ENCODE results near the gene PROM1.
A peak's percentile ranks its signal among the peaks of the same experiment; 100 is the strongest.

The PROM1 gene

DNA sequence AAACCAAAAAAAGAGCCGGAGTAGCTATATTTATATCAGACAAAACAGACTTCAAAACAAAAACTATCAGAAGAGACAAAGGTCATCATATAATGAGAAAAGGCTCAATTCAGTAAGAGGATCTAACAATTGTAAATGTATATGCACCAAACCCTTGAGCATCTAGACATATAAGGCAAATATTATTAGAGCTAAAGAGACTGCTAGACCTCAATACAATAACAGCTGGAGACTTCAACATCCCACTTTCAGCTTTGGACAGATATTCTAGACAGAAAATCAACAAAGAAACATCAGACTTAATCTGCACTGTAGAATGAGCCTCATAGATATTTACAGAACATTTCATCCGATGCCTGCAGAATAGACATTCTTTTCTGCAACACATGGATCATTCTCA is 4.8 kb upstream of the PROM1 start:
- Histone ChIP-seq H3K4me1 (ENCODE audit: control insufficient read depth, insufficient read depth, low read length, poor library complexity, severe bottlenecking) (peaks cover 3% of the 10 kb centered on the region), H3K27me3 (replicated peaks; ENCODE audit: control insufficient read depth, insufficient read depth, low read length, poor library complexity, severe bottlenecking) (peaks cover 2% of the 10 kb centered on the region), H3K36me3 (ENCODE audit: control insufficient read depth, insufficient read depth, low read length) (no peaks in the 10 kb centered on the region), H3K9me3 (ENCODE audit: control insufficient read depth, low read length) (no peaks in the 10 kb centered on the region), H3K27ac (ENCODE audit: insufficient read depth, low read length, poor library complexity, severe bottlenecking) (no peak overlapping the region), H3K4me3 (ENCODE audit: insufficient read depth, low read depth, low read length, poor library complexity, severe bottlenecking) (no peak overlapping the region)
- no peak for DNase-seq

DNA sequence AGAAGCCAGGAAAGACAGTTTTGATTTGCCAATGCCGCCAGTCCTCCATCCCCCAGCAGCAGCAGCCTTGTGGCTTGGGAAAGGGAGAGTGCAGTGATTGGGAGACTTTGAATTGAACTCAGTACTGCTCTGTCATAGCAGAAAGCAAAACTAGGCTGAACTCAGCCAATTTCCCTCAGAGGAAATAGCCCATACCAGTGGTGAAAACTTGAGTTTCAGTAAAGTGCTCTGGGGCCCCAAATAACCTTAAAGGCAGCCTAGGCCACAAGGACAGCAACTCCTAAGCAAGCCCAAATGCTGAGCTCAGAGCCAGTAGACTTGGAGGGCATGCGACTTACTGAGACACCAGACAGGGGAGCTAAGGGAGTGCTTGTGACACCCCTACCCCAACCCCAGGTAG is 2.0 kb upstream of the PROM1 start:
- H3K4me1 ChIP-seq (ENCODE audit: control insufficient read depth, insufficient read depth, low read length, poor library complexity, severe bottlenecking), result peaks cover 14% of the 10 kb centered on the region
- H3K9me3 ChIP-seq (ENCODE audit: control insufficient read depth, low read length), result no peaks in the 10 kb centered on the region
- peaks cover 17% of the 10 kb centered on the region for H3K27me3 ChIP-seq (replicated peaks; ENCODE audit: control insufficient read depth, insufficient read depth, low read length, poor library complexity, severe bottlenecking)
- DNase-seq, result no peak
- H3K36me3 ChIP-seq (ENCODE audit: control insufficient read depth, insufficient read depth, low read length), result no peaks in the 10 kb centered on the region
- H3K4me3 ChIP-seq (ENCODE audit: insufficient read depth, low read depth, low read length, poor library complexity, severe bottlenecking), result no peak overlapping the region
- H3K27ac ChIP-seq (ENCODE audit: insufficient read depth, low read length, poor library complexity, severe bottlenecking), result no peak overlapping the region

DNA sequence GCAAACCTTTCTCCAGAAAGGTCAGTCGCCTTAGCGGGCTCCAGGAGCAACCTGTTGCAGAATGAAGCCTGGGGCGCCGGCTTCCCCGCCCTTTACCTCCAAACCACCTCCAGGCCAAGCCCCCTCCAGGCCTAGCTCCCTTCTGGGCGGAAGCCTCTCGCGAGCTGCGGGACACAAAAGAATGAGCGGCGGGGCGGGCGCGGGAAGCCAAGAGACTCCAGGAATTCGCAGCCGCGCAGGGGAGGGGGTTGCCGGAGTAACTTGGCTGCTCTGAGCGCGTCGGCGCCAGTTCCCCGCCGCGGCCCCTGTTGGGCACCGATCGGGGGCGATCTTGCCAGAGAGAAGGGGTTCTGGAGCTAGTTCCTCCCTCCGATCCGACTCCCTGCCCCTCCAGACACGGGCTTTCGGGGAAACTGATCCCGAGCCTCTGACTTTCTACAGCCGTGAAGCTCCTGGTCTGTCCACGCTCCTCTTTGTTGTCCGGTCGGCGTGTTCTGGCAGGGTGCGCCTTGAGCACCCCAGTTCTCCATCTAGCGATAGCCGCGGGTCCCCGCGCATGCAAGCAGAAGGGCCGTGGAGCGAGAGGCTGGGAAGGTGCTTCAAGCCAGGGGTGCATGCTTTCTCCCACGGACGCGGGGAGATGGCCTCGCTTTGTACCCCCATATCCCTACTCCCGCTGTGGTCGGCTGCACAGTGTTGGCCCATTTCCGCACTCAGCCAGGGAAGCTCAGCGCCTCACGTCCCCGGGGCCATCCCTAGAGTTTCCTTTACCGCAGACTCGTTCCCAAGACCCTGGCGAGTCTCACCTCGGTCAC is 1.2 kb downstream of the PROM1 start:
- no peak for DNase-seq
- H3K4me3 ChIP-seq (ENCODE audit: insufficient read depth, low read depth, low read length, poor library complexity, severe bottlenecking), result peak overlapping the region; percentile 42
- H3K36me3 ChIP-seq (ENCODE audit: control insufficient read depth, insufficient read depth, low read length), result no peaks in the 10 kb centered on the region
- peaks cover 14% of the 10 kb centered on the region for H3K4me1 ChIP-seq (ENCODE audit: control insufficient read depth, insufficient read depth, low read length, poor library complexity, severe bottlenecking)
- no peak overlapping the region for H3K27ac ChIP-seq (ENCODE audit: insufficient read depth, low read length, poor library complexity, severe bottlenecking)
- peaks cover 21% of the 10 kb centered on the region for H3K27me3 ChIP-seq (replicated peaks; ENCODE audit: control insufficient read depth, insufficient read depth, low read length, poor library complexity, severe bottlenecking)
- no peaks in the 10 kb centered on the region for H3K9me3 ChIP-seq (ENCODE audit: control insufficient read depth, low read length)

DNA sequence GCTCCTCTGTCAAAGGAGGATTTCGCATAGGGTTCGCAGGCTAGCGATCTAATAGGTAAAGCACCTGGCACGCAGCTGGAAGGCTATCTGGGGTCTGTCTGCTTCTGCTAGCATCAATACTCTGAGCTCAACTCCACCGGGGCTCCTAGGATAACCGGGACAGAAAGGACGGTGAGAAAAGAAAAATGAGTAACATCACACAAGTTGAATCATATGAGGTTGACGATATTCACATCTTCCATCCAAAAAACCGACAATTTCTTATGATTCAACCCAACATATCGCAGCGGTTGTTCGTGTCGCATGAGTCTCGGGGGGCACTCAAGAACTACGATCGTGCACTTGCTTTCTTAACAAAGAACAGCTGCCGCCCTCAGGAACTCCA is 1.8 kb downstream of the PROM1 start:
- H3K4me3 ChIP-seq (ENCODE audit: insufficient read depth, low read depth, low read length, poor library complexity, severe bottlenecking), result peak overlapping the region; percentile 42
- peaks cover 14% of the 10 kb centered on the region for H3K4me1 ChIP-seq (ENCODE audit: control insufficient read depth, insufficient read depth, low read length, poor library complexity, severe bottlenecking)
- H3K36me3 ChIP-seq (ENCODE audit: control insufficient read depth, insufficient read depth, low read length), result no peaks in the 10 kb centered on the region
- H3K9me3 ChIP-seq (ENCODE audit: control insufficient read depth, low read length), result no peaks in the 10 kb centered on the region
- H3K27ac ChIP-seq (ENCODE audit: insufficient read depth, low read length, poor library complexity, severe bottlenecking), result no peak overlapping the region
- H3K27me3 ChIP-seq (replicated peaks; ENCODE audit: control insufficient read depth, insufficient read depth, low read length, poor library complexity, severe bottlenecking), result peaks cover 21% of the 10 kb centered on the region
- no peak for DNase-seq

DNA sequence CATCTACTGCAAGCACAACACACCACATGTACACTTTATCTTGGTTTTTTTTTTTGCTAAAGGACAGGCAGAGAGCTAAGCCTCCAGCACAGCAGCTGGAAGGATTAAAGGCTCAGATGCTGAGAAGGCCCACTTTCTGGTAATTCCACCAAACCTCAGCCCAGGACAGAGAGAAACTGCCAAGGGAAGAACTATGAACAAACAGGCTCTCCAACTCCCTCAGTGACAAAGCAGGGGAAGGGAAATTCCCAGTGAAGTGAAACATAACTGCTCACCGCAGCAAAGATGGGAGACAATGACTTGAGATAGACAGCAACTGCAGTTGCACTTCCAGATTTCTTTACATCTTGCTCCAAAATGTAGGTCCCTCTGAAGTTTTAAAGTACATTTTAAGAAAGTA is 4.8 kb downstream of the PROM1 start:
- Histone ChIP-seq H3K27me3 (replicated peaks; ENCODE audit: control insufficient read depth, insufficient read depth, low read length, poor library complexity, severe bottlenecking) (peaks cover 24% of the 10 kb centered on the region), H3K4me3 (ENCODE audit: insufficient read depth, low read depth, low read length, poor library complexity, severe bottlenecking) (no peak overlapping the region), H3K4me1 (ENCODE audit: control insufficient read depth, insufficient read depth, low read length, poor library complexity, severe bottlenecking) (peaks cover 14% of the 10 kb centered on the region), H3K9me3 (ENCODE audit: control insufficient read depth, low read length) (no peaks in the 10 kb centered on the region), H3K27ac (ENCODE audit: insufficient read depth, low read length, poor library complexity, severe bottlenecking) (no peak overlapping the region), H3K36me3 (ENCODE audit: control insufficient read depth, insufficient read depth, low read length) (no peaks in the 10 kb centered on the region)
- no peak for DNase-seq

DNA sequence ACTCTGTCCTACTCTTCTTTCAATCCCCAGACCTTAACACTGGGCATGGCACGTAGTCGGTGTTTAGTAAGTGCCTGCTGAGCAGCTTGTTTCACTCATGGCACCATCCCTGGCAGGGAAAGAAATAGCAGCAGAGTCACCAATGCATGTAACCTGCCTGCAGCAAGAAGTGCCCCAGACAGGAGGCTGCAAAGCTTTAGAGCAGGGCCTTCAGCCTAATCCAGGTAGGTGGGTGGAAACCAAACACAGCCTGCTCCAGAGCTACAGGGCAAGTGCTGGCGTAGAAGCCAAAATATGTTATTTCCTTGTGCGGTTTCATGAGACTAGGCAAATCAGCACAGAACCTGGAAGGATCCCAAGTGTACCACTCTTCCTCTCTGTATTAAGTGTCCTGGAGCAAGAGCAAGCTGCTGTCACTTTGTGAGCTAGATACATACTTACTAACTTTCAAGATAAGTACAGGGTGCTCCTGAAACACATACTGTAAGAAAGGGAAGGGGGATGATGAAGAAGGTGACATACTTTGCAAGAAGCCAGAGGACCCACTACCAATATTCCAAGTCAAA is 5.5 kb downstream of the PROM1 start:
- no peak overlapping the region for H3K27ac ChIP-seq (ENCODE audit: insufficient read depth, low read length, poor library complexity, severe bottlenecking)
- H3K4me3 ChIP-seq (ENCODE audit: insufficient read depth, low read depth, low read length, poor library complexity, severe bottlenecking), result no peak overlapping the region
- H3K27me3 ChIP-seq (replicated peaks; ENCODE audit: control insufficient read depth, insufficient read depth, low read length, poor library complexity, severe bottlenecking), result peaks cover 19% of the 10 kb centered on the region
- H3K36me3 ChIP-seq (ENCODE audit: control insufficient read depth, insufficient read depth, low read length), result no peaks in the 10 kb centered on the region
- H3K4me1 ChIP-seq (ENCODE audit: control insufficient read depth, insufficient read depth, low read length, poor library complexity, severe bottlenecking), result peaks cover 11% of the 10 kb centered on the region
- no peaks in the 10 kb centered on the region for H3K9me3 ChIP-seq (ENCODE audit: control insufficient read depth, low read length)
- no peak for DNase-seq

DNA sequence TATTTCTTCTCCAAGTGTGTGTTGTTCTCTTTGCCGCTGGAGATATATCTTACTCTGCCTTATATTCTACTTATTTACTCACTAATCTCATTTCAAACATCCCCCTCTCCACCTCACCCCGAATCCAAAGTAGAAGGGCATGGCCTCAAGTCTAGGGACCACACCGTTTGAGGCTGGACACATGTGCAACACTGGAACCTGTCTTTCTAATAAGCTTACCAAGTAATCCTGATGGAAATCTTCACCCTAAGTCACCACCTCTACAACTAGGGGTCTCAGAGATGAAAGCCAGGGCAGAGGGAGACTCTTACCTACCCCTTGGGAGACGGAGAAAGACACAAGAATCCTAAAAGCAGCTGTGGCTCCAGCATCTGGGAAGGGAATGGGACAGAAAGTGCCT is 6.0 kb downstream of the PROM1 start:
- Histone ChIP-seq H3K4me3 (ENCODE audit: insufficient read depth, low read depth, low read length, poor library complexity, severe bottlenecking) (no peak overlapping the region), H3K4me1 (ENCODE audit: control insufficient read depth, insufficient read depth, low read length, poor library complexity, severe bottlenecking) (peaks cover 7% of the 10 kb centered on the region), H3K27me3 (replicated peaks; ENCODE audit: control insufficient read depth, insufficient read depth, low read length, poor library complexity, severe bottlenecking) (peaks cover 15% of the 10 kb centered on the region), H3K36me3 (ENCODE audit: control insufficient read depth, insufficient read depth, low read length) (no peaks in the 10 kb centered on the region), H3K27ac (ENCODE audit: insufficient read depth, low read length, poor library complexity, severe bottlenecking) (no peak overlapping the region), H3K9me3 (ENCODE audit: control insufficient read depth, low read length) (no peaks in the 10 kb centered on the region)
- no peak for DNase-seq

DNA sequence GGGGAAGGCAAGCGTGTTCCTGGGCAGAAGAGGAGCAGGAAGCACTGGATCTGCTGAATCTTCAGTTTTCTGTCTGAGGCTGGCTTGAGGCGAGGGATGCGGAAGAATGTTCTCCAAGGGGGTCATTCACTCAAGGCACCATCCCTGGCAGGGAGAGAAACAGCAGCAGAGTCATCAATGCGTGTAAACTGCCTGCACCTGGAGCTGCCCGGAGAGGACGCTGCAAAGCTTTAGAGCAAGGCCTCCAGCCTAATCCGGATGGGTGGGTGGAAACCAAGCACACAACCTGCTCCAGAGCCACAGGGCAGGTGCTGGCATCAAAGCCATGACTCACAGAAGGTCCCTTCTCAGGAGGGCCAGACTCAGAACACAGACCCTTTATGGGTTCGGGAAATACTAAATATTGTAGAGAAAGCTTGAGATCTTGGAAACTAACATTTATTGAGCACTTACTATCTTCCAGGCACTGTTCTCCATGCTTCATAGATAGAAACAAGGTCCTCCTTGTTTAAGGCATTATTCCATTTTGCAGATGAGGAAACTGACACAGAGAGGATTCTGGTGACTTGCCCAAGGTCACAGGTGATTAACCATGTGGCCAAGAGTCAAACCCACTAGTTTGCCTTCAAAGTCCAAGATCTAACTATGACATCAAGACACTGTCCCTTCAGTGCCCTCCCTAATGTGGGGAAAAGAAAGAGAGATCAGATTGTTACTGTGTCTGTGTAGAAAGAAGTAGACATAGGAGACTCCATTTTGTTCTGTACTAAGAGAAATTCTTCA is 7.7 kb downstream of the PROM1 start:
- no peak for DNase-seq
- no peak overlapping the region for H3K4me3 ChIP-seq (ENCODE audit: insufficient read depth, low read depth, low read length, poor library complexity, severe bottlenecking)
- no peaks in the 10 kb centered on the region for H3K9me3 ChIP-seq (ENCODE audit: control insufficient read depth, low read length)
- no peaks in the 10 kb centered on the region for H3K36me3 ChIP-seq (ENCODE audit: control insufficient read depth, insufficient read depth, low read length)
- H3K27ac ChIP-seq (ENCODE audit: insufficient read depth, low read length, poor library complexity, severe bottlenecking), result no peak overlapping the region
- peaks cover 8% of the 10 kb centered on the region for H3K27me3 ChIP-seq (replicated peaks; ENCODE audit: control insufficient read depth, insufficient read depth, low read length, poor library complexity, severe bottlenecking)
- no peaks in the 10 kb centered on the region for H3K4me1 ChIP-seq (ENCODE audit: control insufficient read depth, insufficient read depth, low read length, poor library complexity, severe bottlenecking)

DNA sequence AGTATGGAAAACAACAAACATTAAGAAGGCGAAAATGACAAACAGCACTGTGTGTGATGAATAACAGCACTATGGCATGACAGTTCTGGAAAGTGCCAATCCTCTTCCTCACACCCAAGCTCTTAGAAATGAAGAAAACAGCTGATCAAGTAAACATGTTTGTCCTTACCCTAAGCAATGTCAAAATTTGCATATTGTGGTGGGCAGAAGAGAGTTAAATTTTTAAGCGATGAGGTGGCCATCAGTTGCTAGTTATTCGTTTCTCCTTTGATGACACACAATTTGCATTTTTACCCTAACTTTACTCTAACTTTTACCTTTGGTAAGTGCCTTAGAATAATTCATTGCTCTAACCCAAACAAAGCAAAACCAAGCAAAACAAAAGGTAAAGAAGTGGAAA is 8.8 kb downstream of the PROM1 start:
- peaks cover 3% of the 10 kb centered on the region for H3K27me3 ChIP-seq (replicated peaks; ENCODE audit: control insufficient read depth, insufficient read depth, low read length, poor library complexity, severe bottlenecking)

DNA sequence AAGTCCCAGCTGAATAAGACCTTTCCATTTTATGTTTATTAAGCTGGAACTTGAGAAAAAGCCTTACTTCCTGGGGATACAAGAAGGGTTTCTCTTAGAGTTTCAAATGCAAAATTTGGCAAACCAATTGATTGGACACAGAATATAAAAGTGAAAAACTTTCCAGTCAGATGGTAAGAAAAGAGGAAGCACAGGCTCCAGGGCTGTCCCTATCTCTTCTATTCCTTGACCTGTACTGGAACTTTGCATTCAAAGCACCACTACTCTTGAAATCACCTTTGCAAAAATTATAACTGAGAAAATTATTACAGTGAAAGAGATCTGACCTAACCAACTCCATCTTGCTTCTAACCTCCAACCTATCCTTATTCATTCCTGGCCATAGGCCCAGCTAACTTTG is 11.7 kb downstream of the PROM1 start:
- H3K36me3 ChIP-seq (ENCODE audit: control insufficient read depth, insufficient read depth, low read length), result no peaks in the 10 kb centered on the region
- no peaks in the 10 kb centered on the region for H3K4me1 ChIP-seq (ENCODE audit: control insufficient read depth, insufficient read depth, low read length, poor library complexity, severe bottlenecking)
- H3K9me3 ChIP-seq (ENCODE audit: control insufficient read depth, low read length), result no peaks in the 10 kb centered on the region
- no peak for DNase-seq
- no peak overlapping the region for H3K4me3 ChIP-seq (ENCODE audit: insufficient read depth, low read depth, low read length, poor library complexity, severe bottlenecking)
- peaks cover 3% of the 10 kb centered on the region for H3K27me3 ChIP-seq (replicated peaks; ENCODE audit: control insufficient read depth, insufficient read depth, low read length, poor library complexity, severe bottlenecking)
- H3K27ac ChIP-seq (ENCODE audit: insufficient read depth, low read length, poor library complexity, severe bottlenecking), result no peak overlapping the region

More for the DNA sequence above, 8.8 kb downstream of the PROM1 start:
- Histone ChIP-seq H3K9me3 (ENCODE audit: control insufficient read depth, low read length) (no peaks in the 10 kb centered on the region), H3K4me1 (ENCODE audit: control insufficient read depth, insufficient read depth, low read length, poor library complexity, severe bottlenecking) (no peaks in the 10 kb centered on the region), H3K36me3 (ENCODE audit: control insufficient read depth, insufficient read depth, low read length) (no peaks in the 10 kb centered on the region), H3K4me3 (ENCODE audit: insufficient read depth, low read depth, low read length, poor library complexity, severe bottlenecking) (no peak overlapping the region), H3K27ac (ENCODE audit: insufficient read depth, low read length, poor library complexity, severe bottlenecking) (no peak overlapping the region)
- no peak for DNase-seq

Data from effector memory CD4-positive, alpha-beta T cell (primary cell).